Activated CD4-positive, alpha-beta T cell treated with anti-CD3 and anti-CD28 coated beads for 1 hour (primary cell): ENCODE results near the gene GNAO1.
"Not testable (repeated sequence)": the region's sequence is repeated elsewhere in the genome, so short reads cannot be mapped to it uniquely, and the experiment has no call there.

Source experiments
- DNase-seq: peaks from one replicate; pipeline ENCODE4 v3.0.0-alpha.2; 2020

The GNAO1 gene

GRCh38 chr16:56370185-56370874 is 179.0 kb downstream of the GNAO1 start:
- DNase-seq: no peak

- DNase-seq: no peak
Observed at GRCh38 chr16:56370875-56371659, 179.8 kb downstream of the GNAO1 start.

GRCh38 chr16:56371660-56371937 is 180.3 kb downstream of the GNAO1 start:
- no peak for DNase-seq

GRCh38 chr16:56372013-56372634 is 180.8 kb downstream of the GNAO1 start:
- DNase-seq: no peak

- no peak for DNase-seq
Observed at GRCh38 chr16:56373003-56373402, 181.7 kb downstream of the GNAO1 start.

- not testable (repeated sequence) for DNase-seq
Observed at GRCh38 chr16:56375792-56376191, 184.5 kb downstream of the GNAO1 start.

GRCh38 chr16:56379044-56379443 is 187.8 kb downstream of the GNAO1 start:
- not testable (repeated sequence) for DNase-seq

- DNase-seq: not testable (repeated sequence)
Observed at GRCh38 chr16:56380778-56381485, 189.6 kb downstream of the GNAO1 start.

GRCh38 chr16:56382459-56382858 is 191.2 kb downstream of the GNAO1 start:
- DNase-seq: no peak

GRCh38 chr16:56382901-56383355 is 191.6 kb downstream of the GNAO1 start:
- DNase-seq: no peak

- no peak for DNase-seq
Observed at GRCh38 chr16:56384074-56384721, 192.9 kb downstream of the GNAO1 start.

GRCh38 chr16:56387396-56387795 is 196.1 kb downstream of the GNAO1 start:
- DNase-seq: no peak

- DNase-seq: no peak
Observed at GRCh38 chr16:56388209-56388608, 196.9 kb downstream of the GNAO1 start.

- DNase-seq: no peak
Observed at GRCh38 chr16:56389554-56389953, 198.3 kb downstream of the GNAO1 start.

GRCh38 chr16:56396724-56397123 is 205.4 kb downstream of the GNAO1 start:
- not testable (repeated sequence) for DNase-seq

- DNase-seq: no peak
Observed at GRCh38 chr16:56399047-56399446, 207.8 kb downstream of the GNAO1 start.

GRCh38 chr16:56399486-56399885 is 208.2 kb downstream of the GNAO1 start:
- DNase-seq: no peak

GRCh38 chr16:56400458-56400857 is 209.2 kb downstream of the GNAO1 start:
- no peak for DNase-seq

- DNase-seq: no peak
Observed at GRCh38 chr16:56401482-56401881, 210.2 kb downstream of the GNAO1 start.

- no peak for DNase-seq
Observed at GRCh38 chr16:56405977-56406672, 214.8 kb downstream of the GNAO1 start.
